MCF 10A (cell line): ENCODE results near the gene ZNF536. TPM values are rescaled to one million over a fixed set of nuclear protein-coding genes. Genes with fewer than 3 reads are reported as not detected.

Source experiments
- BruUV-seq: library from RNA; stranded (reverse); fragments of 400-500 nt; replicated peaks from 2 replicates; lab custom pipeline; 2021; lab: Mats Ljungman, UMichigan
- CTCF ChIA-PET: fragments of 300-600 bp; sonication (Branson Sonifier 250); formaldehyde crosslinking; extraction: SDS; loops from one replicate; lab custom pipeline; 2021; ENCODE audit warnings: antibody characterized with exemption, inconsistent platforms; lab: Yijun Ruan, JAX
- POLR2A ChIA-PET: fragments of 300-600, 350-650 bp; sonication (Branson Sonifier 250); formaldehyde crosslinking; extraction: SDS; loops from one replicate; lab custom pipeline; 2020; ENCODE audit warnings: antibody characterized with exemption, inconsistent platforms; lab: Yijun Ruan, JAX
- DNase-seq: peaks from one replicate; pipeline ENCODE4 v3.0.0-alpha.2; 2018; ENCODE audit not compliant: unreplicated experiment
- H3K27ac Mint-ChIP-seq: one replicate; pipeline ENCODE4 v1.8.0; 2022; ENCODE audit warnings: mild to moderate bottlenecking, low read depth, mixed read lengths; ENCODE audit not compliant: unreplicated experiment
- H3K27me3 Mint-ChIP-seq: one replicate; pipeline ENCODE4 v1.8.0; 2022; ENCODE audit warnings: mixed read lengths; ENCODE audit not compliant: insufficient read depth, unreplicated experiment
- H3K36me3 Mint-ChIP-seq: one replicate; pipeline ENCODE4 v1.8.0; 2022; ENCODE audit warnings: mild to moderate bottlenecking, moderate library complexity, mixed read lengths; ENCODE audit not compliant: insufficient read depth, unreplicated experiment
- H3K4me1 Mint-ChIP-seq: one replicate; pipeline ENCODE4 v1.8.0; 2022; ENCODE audit warnings: mixed read lengths; ENCODE audit not compliant: insufficient read depth, unreplicated experiment
- H3K4me3 Mint-ChIP-seq: one replicate; pipeline ENCODE4 v1.8.0; 2022; ENCODE audit warnings: mild to moderate bottlenecking, moderate library complexity, mixed read lengths; ENCODE audit not compliant: unreplicated experiment
- H3K9me3 Mint-ChIP-seq: one replicate; pipeline ENCODE4 v1.8.0; 2022; ENCODE audit warnings: mixed read lengths; ENCODE audit not compliant: unreplicated experiment
- CTCF ChIP-seq: fragments of 200-600 bp; IDR thresholded peaks from one replicate; pipeline ENCODE4 v1.8.0; 2022; ENCODE audit warnings: antibody characterized with exemption, mild to moderate bottlenecking; ENCODE audit not compliant: unreplicated experiment
- intact Hi-C: fragments of 100-400 bp; cut with micrococcal nuclease; formaldehyde crosslinking; loops from 2 replicates; pipeline ENCODE4 v1.14.1; 2022
- total RNA-seq: library from RNA; stranded (reverse); gene quantifications from 2 replicates; pipeline ENCODE4 v1.2.3, GENCODE V29; 2022

Gene ZNF536
- total RNA-seq, 1 experiment from 2014 or later, result not detected

DNA sequence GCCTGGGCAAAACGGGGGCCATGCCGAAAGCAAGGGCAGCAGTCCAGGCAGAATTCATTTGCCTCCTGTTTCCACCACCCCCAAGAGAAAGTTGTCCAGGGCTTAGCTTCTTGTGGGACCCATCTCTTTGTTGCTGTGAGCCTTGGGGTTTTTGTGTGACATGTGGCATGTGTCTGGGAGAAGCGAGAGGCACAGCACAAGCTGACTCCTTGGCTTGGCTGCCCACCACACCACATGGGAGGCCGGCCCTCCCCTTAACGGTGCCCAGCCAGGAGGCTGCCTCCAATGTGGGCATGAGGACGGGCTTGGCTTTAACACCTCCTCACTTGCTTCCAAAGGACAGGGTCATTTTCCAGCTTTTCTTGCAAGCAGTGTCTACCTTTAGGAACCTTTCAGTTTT, 81.6 kb downstream of the ZNF536 start:
- no peak for TF ChIP-seq CTCF
- Mint-ChIP-seq H3K27ac (no peak overlapping the region), H3K4me3 (no peak overlapping the region), H3K36me3 (no peaks in the 10 kb centered on the region), H3K27me3 (no peaks in the 10 kb centered on the region), H3K9me3 (peaks cover 19% of the 10 kb centered on the region), H3K4me1 (no peaks in the 10 kb centered on the region)
- intact Hi-C loops, result no loop called here
- BruUV-seq, result no TSS peak
- no peak for DNase-seq
- ChIA-PET POLR2A (no interaction called here), CTCF (no interaction called here)

DNA sequence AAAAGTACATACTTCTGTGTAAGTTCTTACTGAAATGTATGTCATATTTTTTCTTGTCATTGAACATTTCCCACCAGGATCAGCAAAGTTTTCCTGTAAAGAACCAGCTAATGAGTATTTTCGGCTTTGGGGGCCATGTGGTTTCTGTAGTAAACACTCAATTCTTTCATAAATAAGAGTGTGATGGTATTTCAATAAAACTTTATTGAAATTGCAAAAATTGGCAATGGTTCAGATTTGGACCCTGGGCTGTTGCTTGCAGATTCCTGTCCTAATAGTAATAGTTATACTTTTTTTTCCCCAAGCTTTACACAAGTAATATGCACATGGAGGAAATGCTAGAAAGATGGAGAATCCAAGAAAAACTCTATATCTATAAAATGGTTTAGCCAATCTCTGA, 83.7 kb downstream of the ZNF536 start:
- ChIA-PET POLR2A (no interaction called here), CTCF (interaction anchor here (0.6 kb wide), 1 partner anchor 83 kb away, joined by 4 read pairs; the partner anchor contains the start of gene ZNF536)
- Mint-ChIP-seq H3K9me3 (peaks cover 9% of the 10 kb centered on the region), H3K27me3 (no peaks in the 10 kb centered on the region), H3K4me3 (no peak overlapping the region), H3K36me3 (no peaks in the 10 kb centered on the region), H3K27ac (no peak overlapping the region), H3K4me1 (no peaks in the 10 kb centered on the region)
- TF ChIP-seq CTCF, result no peak
- no TSS peak for BruUV-seq
- DNase-seq, result no peak
- intact Hi-C loops, result no loop called here

- no peak for DNase-seq
- no peak for TF ChIP-seq CTCF
- Mint-ChIP-seq H3K4me1 (no peaks in the 10 kb centered on the region), H3K9me3 (peaks cover 3% of the 10 kb centered on the region), H3K36me3 (no peaks in the 10 kb centered on the region), H3K27me3 (no peaks in the 10 kb centered on the region), H3K27ac (no peak overlapping the region), H3K4me3 (no peak overlapping the region)
- BruUV-seq, result no TSS peak
- POLR2A ChIA-PET, result interaction anchor here (0.5 kb wide), 1 partner anchor 15 kb away, joined by 3 read pairs; no protein-coding TSS in a partner anchor
- CTCF ChIA-PET, result no interaction called here
- intact Hi-C loops, result no loop called here
Measured at GRCh38 chr19:30457484-30457883, 85.3 kb downstream of the ZNF536 start.

DNA sequence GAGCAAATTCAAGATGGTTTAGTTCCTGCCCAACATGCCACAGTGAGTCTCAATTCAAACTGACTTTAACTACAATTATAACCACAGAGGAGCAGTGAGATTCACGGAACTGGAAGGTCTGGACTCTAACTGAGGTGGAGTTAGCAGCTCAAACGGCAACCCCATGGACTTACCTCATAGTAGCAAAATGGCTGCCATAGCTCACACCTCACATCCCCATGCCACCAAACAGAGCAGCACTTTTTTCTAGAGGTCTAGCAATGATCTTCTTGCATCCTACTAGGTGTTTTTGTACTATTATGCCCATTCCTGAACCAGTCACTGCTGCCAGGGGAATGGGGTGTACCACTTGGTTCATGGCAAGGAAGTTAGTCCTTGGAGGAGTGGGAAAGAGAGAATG, 87.7 kb downstream of the ZNF536 start:
- POLR2A ChIA-PET, result no interaction called here
- Mint-ChIP-seq H3K27ac (no peak overlapping the region), H3K27me3 (no peaks in the 10 kb centered on the region), H3K4me3 (no peak overlapping the region), H3K36me3 (no peaks in the 10 kb centered on the region), H3K9me3 (peaks cover 2% of the 10 kb centered on the region), H3K4me1 (no peaks in the 10 kb centered on the region)
- DNase-seq, result no peak
- no peak for TF ChIP-seq CTCF
- no TSS peak for BruUV-seq
- CTCF ChIA-PET, result interaction anchor here (0.6 kb wide), 3 partner anchors 11 to 73 kb away, joined by 3 read pairs; no protein-coding TSS in a partner anchor
- intact Hi-C loops, result no loop called here
